OCI-LY1 (cell line): Measurements from ENCODE around the gene IMMP2L.

Experiments
- H2AFZ ChIP-seq: fragments of 200-600 bp; sonication (generic), shearing (Covaris generic); 2 replicates; pipeline ENCODE4 v1.6.0; 2014; ENCODE audit warnings: antibody characterized with exemption, mild to moderate bottlenecking, low read length
- H3F3A ChIP-seq: fragments of 200-600 bp; sonication (generic), shearing (Covaris generic); 2 replicates; pipeline ENCODE4 v1.6.0; 2014; ENCODE audit warnings: mild to moderate bottlenecking, antibody characterized with exemption, low read length, moderate library complexity; ENCODE audit not compliant: insufficient read depth
- H3K27ac ChIP-seq: fragments of 200-600 bp; sonication (generic); 2 replicates; pipeline ENCODE4 v1.5.1; 2014; ENCODE audit warnings: low read length, mixed run types, mild to moderate bottlenecking, low read depth; ENCODE audit not compliant: poor library complexity, severe bottlenecking
- H3K27me3 ChIP-seq: fragments of 200-600 bp; sonication (generic); 2 replicates; pipeline ENCODE4 v1.6.0; 2014; ENCODE audit warnings: antibody characterized with exemption, mild to moderate bottlenecking, low read length, moderate library complexity; ENCODE audit not compliant: insufficient read depth
- H3K36me3 ChIP-seq: fragments of 200-600 bp; sonication (generic); 2 replicates; pipeline ENCODE4 v1.6.1; 2014; ENCODE audit warnings: mild to moderate bottlenecking, antibody characterized with exemption, low read length, moderate library complexity, mixed read lengths; ENCODE audit not compliant: insufficient read depth
- H3K4me1 ChIP-seq: fragments of 200-600 bp; sonication (generic); 2 replicates; pipeline ENCODE4 v1.5.1; 2014; ENCODE audit warnings: mild to moderate bottlenecking, low read length, moderate library complexity; ENCODE audit not compliant: insufficient read depth, severe bottlenecking
- H3K4me2 ChIP-seq: fragments of 200-600 bp; sonication (generic), shearing (Covaris generic); 2 replicates; pipeline ENCODE4 v1.6.1; 2014; ENCODE audit warnings: low read length
- H3K4me3 ChIP-seq: fragments of 200-600 bp; sonication (generic); 2 replicates; pipeline ENCODE4 v1.5.1; 2014; ENCODE audit warnings: low read length, low read depth, mild to moderate bottlenecking, mixed read lengths; ENCODE audit not compliant: poor library complexity, severe bottlenecking
- H3K79me2 ChIP-seq: fragments of 200-600 bp; shearing (Covaris generic); 2 replicates; pipeline ENCODE4 v1.6.1; 2016; ENCODE audit warnings: mixed run types, low read length, mixed read lengths; ENCODE audit not compliant: insufficient read depth
- H3K9ac ChIP-seq: fragments of 200-600 bp; sonication (generic), shearing (Covaris generic); 2 replicates; pipeline ENCODE4 v1.6.1; 2014; ENCODE audit warnings: mild to moderate bottlenecking, low read length, mixed read lengths
- H3K9me2 ChIP-seq: fragments of 200-600 bp; sonication (generic), shearing (Covaris generic); 2 replicates; pipeline ENCODE4 v1.6.1; 2014; ENCODE audit warnings: low read depth, mild to moderate bottlenecking, low read length, mixed read lengths
- H3K9me3 ChIP-seq: fragments of 200-600 bp; shearing (Covaris generic); 2 replicates; pipeline ENCODE4 v1.6.1; 2014; ENCODE audit warnings: low read length, mixed read lengths
- H4K20me1 ChIP-seq: fragments of 200-600 bp; sonication (generic), shearing (Covaris generic); 2 replicates; pipeline ENCODE4 v1.6.0; 2016; ENCODE audit warnings: mild to moderate bottlenecking, low read length; ENCODE audit not compliant: insufficient read depth
- EZH2 ChIP-seq: fragments of 200-600 bp; sonication (generic), shearing (Covaris generic); IDR thresholded peaks from 2 replicates; pipeline ENCODE4 v1.8.0; 2017; ENCODE audit warnings: borderline replicate concordance, mixed run types, mild to moderate bottlenecking, antibody characterized with exemption, low read length, moderate library complexity, mixed read lengths
- TF ChIP-seq, protein P1 (sequence below): fragments of 200-600 bp; sonication (generic), shearing (Covaris generic); IDR thresholded peaks from 2 replicates; pipeline ENCODE4 v1.5.1; 2017; ENCODE audit warnings: mild to moderate bottlenecking, antibody characterized with exemption, low read length, moderate library complexity, mixed read lengths

Gene IMMP2L

GRCh38 chr7:111424768-111425167, 137.5 kb downstream of the IMMP2L start:
- H3K79me2 ChIP-seq = no peaks in the 10 kb centered on the region
- no peak for TF ChIP-seq EZH2
- TF ChIP-seq, protein P1, sequence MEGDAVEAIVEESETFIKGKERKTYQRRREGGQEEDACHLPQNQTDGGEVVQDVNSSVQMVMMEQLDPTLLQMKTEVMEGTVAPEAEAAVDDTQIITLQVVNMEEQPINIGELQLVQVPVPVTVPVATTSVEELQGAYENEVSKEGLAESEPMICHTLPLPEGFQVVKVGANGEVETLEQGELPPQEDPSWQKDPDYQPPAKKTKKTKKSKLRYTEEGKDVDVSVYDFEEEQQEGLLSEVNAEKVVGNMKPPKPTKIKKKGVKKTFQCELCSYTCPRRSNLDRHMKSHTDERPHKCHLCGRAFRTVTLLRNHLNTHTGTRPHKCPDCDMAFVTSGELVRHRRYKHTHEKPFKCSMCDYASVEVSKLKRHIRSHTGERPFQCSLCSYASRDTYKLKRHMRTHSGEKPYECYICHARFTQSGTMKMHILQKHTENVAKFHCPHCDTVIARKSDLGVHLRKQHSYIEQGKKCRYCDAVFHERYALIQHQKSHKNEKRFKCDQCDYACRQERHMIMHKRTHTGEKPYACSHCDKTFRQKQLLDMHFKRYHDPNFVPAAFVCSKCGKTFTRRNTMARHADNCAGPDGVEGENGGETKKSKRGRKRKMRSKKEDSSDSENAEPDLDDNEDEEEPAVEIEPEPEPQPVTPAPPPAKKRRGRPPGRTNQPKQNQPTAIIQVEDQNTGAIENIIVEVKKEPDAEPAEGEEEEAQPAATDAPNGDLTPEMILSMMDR = no peak
- no peaks in the 10 kb centered on the region for H3F3A ChIP-seq
- no peaks in the 10 kb centered on the region for H3K36me3 ChIP-seq
- H4K20me1 ChIP-seq = no peaks in the 10 kb centered on the region
- no peak overlapping the region for H3K27ac ChIP-seq
- no peaks in the 10 kb centered on the region for H3K9me2 ChIP-seq
- no peak overlapping the region for H3K9ac ChIP-seq
- no peaks in the 10 kb centered on the region for H3K27me3 ChIP-seq
- no peak overlapping the region for H3K4me3 ChIP-seq
- no peak overlapping the region for H2AFZ ChIP-seq
- H3K9me3 ChIP-seq = no peaks in the 10 kb centered on the region
- no peak overlapping the region for H3K4me2 ChIP-seq
- no peaks in the 10 kb centered on the region for H3K4me1 ChIP-seq

- H3K9me2 ChIP-seq = no peaks in the 10 kb centered on the region
- H3K4me3 ChIP-seq = no peak overlapping the region
- no peaks in the 10 kb centered on the region for H3K4me1 ChIP-seq
- H3K4me2 ChIP-seq = no peak overlapping the region
- no peaks in the 10 kb centered on the region for H3K36me3 ChIP-seq
- H4K20me1 ChIP-seq = no peaks in the 10 kb centered on the region
- H3K9me3 ChIP-seq = no peaks in the 10 kb centered on the region
- no peak for TF ChIP-seq EZH2
- TF ChIP-seq, protein P1 = no peak
- no peak overlapping the region for H3K27ac ChIP-seq
- H3K27me3 ChIP-seq = no peaks in the 10 kb centered on the region
- H2AFZ ChIP-seq = no peak overlapping the region
- H3K9ac ChIP-seq = no peak overlapping the region
- no peaks in the 10 kb centered on the region for H3F3A ChIP-seq
- no peaks in the 10 kb centered on the region for H3K79me2 ChIP-seq
Observed at GRCh38 chr7:111414374-111414773, 147.9 kb downstream of the IMMP2L start.

GRCh38 chr7:111413739-111414138, 148.6 kb downstream of the IMMP2L start:
- H4K20me1 ChIP-seq = no peaks in the 10 kb centered on the region
- no peaks in the 10 kb centered on the region for H3F3A ChIP-seq
- no peak overlapping the region for H2AFZ ChIP-seq
- H3K79me2 ChIP-seq = no peaks in the 10 kb centered on the region
- no peak overlapping the region for H3K27ac ChIP-seq
- H3K36me3 ChIP-seq = no peaks in the 10 kb centered on the region
- no peak overlapping the region for H3K9ac ChIP-seq
- H3K4me2 ChIP-seq = no peak overlapping the region
- H3K27me3 ChIP-seq = no peaks in the 10 kb centered on the region
- H3K9me3 ChIP-seq = no peaks in the 10 kb centered on the region
- no peak overlapping the region for H3K4me3 ChIP-seq
- TF ChIP-seq, protein P1 = no peak
- no peak for TF ChIP-seq EZH2
- no peaks in the 10 kb centered on the region for H3K4me1 ChIP-seq
- H3K9me2 ChIP-seq = no peaks in the 10 kb centered on the region
